ENCODE measurements around the gene CPSF4.
A peak's percentile ranks its signal among the peaks of the same experiment; 100 is the strongest.

The CPSF4 gene

GRCh38 chr7:99449326-99449725, 10.6 kb downstream of the CPSF4 start:
- DNase-seq (ENCODE audit: low read depth, low spot score) = no peak
- Histone ChIP-seq H3K36me3 (ENCODE audit: insufficient read depth, low read length) (peaks cover 76% of the 10 kb centered on the region), H3K27ac (no peak overlapping the region), H3K9ac (ENCODE audit: insufficient read length) (no peak overlapping the region), H3K9me3 (ENCODE audit: low read depth, low read length) (no peaks in the 10 kb centered on the region), H3K4me3 (no peak overlapping the region)
- TF ChIP-seq EZH2 (IDR thresholded peaks at IDR 0.05) = no peak
- TF ChIP-seq FOXP2 (optimal IDR thresholded peaks at IDR 0.05; ENCODE audit: control extremely low read depth, extremely low read length, insufficient read depth) = no peak
- no peak for TF ChIP-seq POLR2AphosphoS5 (IDR thresholded peaks at IDR 0.05; ENCODE audit: borderline replicate concordance, low read depth, low read length)

- TF ChIP-seq FOXP2 (optimal IDR thresholded peaks at IDR 0.05; ENCODE audit: control extremely low read depth, extremely low read length, insufficient read depth) = no peak
- TF ChIP-seq EZH2 (IDR thresholded peaks at IDR 0.05) = no peak
- TF ChIP-seq POLR2AphosphoS5 (IDR thresholded peaks at IDR 0.05; ENCODE audit: borderline replicate concordance, low read depth, low read length) = no peak
- no peak overlapping the region for H3K27ac ChIP-seq
- no peak overlapping the region for H3K4me3 ChIP-seq
- no peak overlapping the region for H3K9ac ChIP-seq (ENCODE audit: insufficient read length)
- peaks cover 75% of the 10 kb centered on the region; the same call in 1 of the 2 replicates for H3K36me3 ChIP-seq (ENCODE audit: insufficient read depth, low read length)
- no peak for DNase-seq (ENCODE audit: low read depth, low spot score)
- no peaks in the 10 kb centered on the region for H3K9me3 ChIP-seq (ENCODE audit: low read depth, low read length)
Observed at GRCh38 chr7:99451936-99452335, 13.2 kb downstream of the CPSF4 start.

- Histone ChIP-seq H3K27ac (no peak overlapping the region), H3K4me3 (no peak overlapping the region), H3K9ac (ENCODE audit: insufficient read length) (no peak overlapping the region), H3K36me3 (ENCODE audit: insufficient read depth, low read length) (peaks cover 78% of the 10 kb centered on the region; the same call in 1 of the 2 replicates), H3K9me3 (ENCODE audit: low read depth, low read length) (no peaks in the 10 kb centered on the region)
- DNase-seq (ENCODE audit: low read depth, low spot score) = no peak
- TF ChIP-seq FOXP2 (optimal IDR thresholded peaks at IDR 0.05; ENCODE audit: control extremely low read depth, extremely low read length, insufficient read depth) (no peak), POLR2AphosphoS5 (IDR thresholded peaks at IDR 0.05; ENCODE audit: borderline replicate concordance, low read depth, low read length) (no peak), EZH2 (IDR thresholded peaks at IDR 0.05) (no peak)
Observed at GRCh38 chr7:99452541-99452940, 13.8 kb downstream of the CPSF4 start.

DNA sequence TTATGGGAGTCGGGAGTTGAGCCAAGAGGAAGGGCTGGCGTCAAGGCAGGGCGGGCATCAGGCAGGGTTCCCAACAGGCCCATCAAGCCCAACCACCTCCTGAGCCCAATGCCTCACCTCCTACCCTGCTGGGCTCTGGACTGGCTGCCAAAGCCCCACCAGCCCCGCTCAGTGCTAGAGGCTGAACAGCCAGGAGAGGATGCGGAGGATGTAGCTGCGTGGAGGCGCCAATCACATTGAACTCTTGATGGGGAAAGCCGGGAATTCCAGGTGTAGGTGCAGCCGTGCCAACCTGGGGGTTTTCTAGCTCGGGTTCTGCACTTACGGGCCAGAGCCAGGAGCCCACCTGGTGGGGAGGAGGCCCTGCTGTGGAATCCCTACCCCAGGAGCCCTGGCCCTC, 14.4 kb downstream of the CPSF4 start:
- H3K36me3 ChIP-seq (ENCODE audit: insufficient read depth, low read length) = peaks cover 78% of the 10 kb centered on the region
- no peak for TF ChIP-seq FOXP2 (optimal IDR thresholded peaks at IDR 0.05; ENCODE audit: control extremely low read depth, extremely low read length, insufficient read depth)
- no peak overlapping the region for H3K4me3 ChIP-seq
- no peak overlapping the region for H3K9ac ChIP-seq (ENCODE audit: insufficient read length)
- H3K9me3 ChIP-seq (ENCODE audit: low read depth, low read length) = no peaks in the 10 kb centered on the region
- H3K27ac ChIP-seq = no peak overlapping the region
- DNase-seq (ENCODE audit: low read depth, low spot score) = no peak

DNA sequence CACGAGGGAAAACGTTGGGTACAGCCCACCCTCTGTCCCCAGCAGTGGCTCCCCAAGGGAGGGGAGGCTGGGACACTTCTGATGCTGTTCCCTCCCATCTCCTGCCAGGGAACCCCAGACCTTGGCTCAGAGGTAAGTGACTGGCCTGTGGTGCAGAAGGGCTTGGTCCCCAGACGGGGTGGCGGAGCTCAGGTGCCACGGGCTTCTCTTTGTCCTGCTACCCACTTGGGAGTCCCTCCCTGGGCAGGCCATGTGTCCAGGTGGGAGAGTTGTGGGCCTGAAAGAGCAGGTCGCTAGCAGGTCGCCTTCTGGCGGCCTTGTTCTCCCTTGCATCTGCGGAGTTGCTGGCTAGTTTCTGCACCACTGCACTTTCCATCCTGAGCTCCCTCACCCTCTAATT, 17.1 kb downstream of the CPSF4 start:
- TF ChIP-seq POLR2AphosphoS5 (IDR thresholded peaks at IDR 0.05; ENCODE audit: borderline replicate concordance, low read depth, low read length) = no peak
- no peak for TF ChIP-seq FOXP2 (optimal IDR thresholded peaks at IDR 0.05; ENCODE audit: control extremely low read depth, extremely low read length, insufficient read depth)
- no peak for TF ChIP-seq EZH2 (IDR thresholded peaks at IDR 0.05)
- Histone ChIP-seq H3K4me3 (no peak overlapping the region), H3K27ac (no peak overlapping the region), H3K9ac (ENCODE audit: insufficient read length) (no peak overlapping the region), H3K36me3 (ENCODE audit: insufficient read depth, low read length) (peaks cover 76% of the 10 kb centered on the region), H3K9me3 (ENCODE audit: low read depth, low read length) (no peaks in the 10 kb centered on the region)
- no peak for DNase-seq (ENCODE audit: low read depth, low spot score)

DNA sequence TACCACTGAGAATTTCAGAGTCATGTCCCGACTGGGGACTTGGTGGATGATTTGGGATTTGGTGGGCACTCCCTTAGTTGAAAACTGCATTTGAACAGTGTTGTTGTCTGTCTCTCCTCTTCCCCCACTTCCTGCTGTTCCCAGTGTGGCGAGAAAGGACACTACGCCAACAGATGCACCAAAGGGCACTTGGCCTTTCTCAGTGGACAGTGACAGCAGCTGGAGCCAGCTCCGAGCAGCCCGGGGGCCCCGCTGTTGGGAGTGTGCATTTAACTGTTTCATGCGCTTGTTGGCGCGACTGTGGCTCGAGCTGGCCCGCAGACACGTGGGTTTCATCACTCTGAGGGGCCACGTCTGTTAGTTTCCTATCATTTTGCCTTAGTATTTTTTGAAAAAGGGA, 17.5 kb downstream of the CPSF4 start:
- H3K9ac ChIP-seq (ENCODE audit: insufficient read length) = no peak overlapping the region
- no peaks in the 10 kb centered on the region for H3K9me3 ChIP-seq (ENCODE audit: low read depth, low read length)
- TF ChIP-seq FOXP2 (optimal IDR thresholded peaks at IDR 0.05; ENCODE audit: control extremely low read depth, extremely low read length, insufficient read depth) (no peak), EZH2 (IDR thresholded peaks at IDR 0.05) (no peak), POLR2AphosphoS5 (IDR thresholded peaks at IDR 0.05; ENCODE audit: borderline replicate concordance, low read depth, low read length) (no peak)
- no peak for DNase-seq (ENCODE audit: low read depth, low spot score)
- no peak overlapping the region for H3K27ac ChIP-seq
- peaks cover 76% of the 10 kb centered on the region for H3K36me3 ChIP-seq (ENCODE audit: insufficient read depth, low read length)
- H3K4me3 ChIP-seq = no peak overlapping the region

DNA sequence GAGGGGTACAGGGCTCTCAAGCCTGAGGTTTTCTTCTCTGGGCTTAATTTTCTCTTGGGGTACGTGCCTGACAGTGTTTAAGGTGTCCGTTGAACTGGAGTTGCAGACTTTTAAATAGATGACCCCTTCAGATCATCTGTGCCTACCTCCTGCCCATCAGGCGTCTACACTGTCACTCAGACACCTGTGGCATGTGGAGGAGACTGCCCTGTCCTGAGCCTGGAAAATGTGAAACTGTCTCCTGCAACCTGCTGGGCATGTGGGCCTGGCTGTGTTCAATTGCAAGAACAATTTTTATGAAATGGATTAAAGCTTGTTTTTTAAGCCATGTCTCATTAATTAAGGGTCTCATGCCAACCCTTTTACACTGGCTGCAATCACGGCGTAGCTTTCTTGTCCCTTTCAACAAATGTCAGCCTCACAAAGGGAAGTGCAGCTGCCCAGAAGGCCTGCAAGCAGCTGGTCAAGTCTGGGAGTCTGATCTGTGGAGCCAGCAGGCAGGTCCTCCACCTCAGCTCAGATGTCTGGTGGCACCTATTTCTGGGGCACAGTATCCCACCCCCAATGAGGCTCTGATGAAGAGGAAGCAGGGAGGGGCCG, 18.4 kb downstream of the CPSF4 start:
- Histone ChIP-seq H3K36me3 (ENCODE audit: insufficient read depth, low read length) (peaks cover 75% of the 10 kb centered on the region), H3K9ac (ENCODE audit: insufficient read length) (no peak overlapping the region)

GRCh38 chr7:99457650-99458493, 19.1 kb downstream of the CPSF4 start:
- H3K9ac ChIP-seq (ENCODE audit: insufficient read length) = no peak overlapping the region
- no peak overlapping the region for H3K4me3 ChIP-seq
- H3K27ac ChIP-seq = no peak overlapping the region
- TF ChIP-seq FOXP2 (optimal IDR thresholded peaks at IDR 0.05; ENCODE audit: control extremely low read depth, extremely low read length, insufficient read depth) = no peak
- TF ChIP-seq POLR2AphosphoS5 (IDR thresholded peaks at IDR 0.05; ENCODE audit: borderline replicate concordance, low read depth, low read length) = 0 out of 2 replicates have a peak, but pooled peaks have one; percentile 51
- TF ChIP-seq EZH2 (IDR thresholded peaks at IDR 0.05) = no peak
- H3K36me3 ChIP-seq (ENCODE audit: insufficient read depth, low read length) = peaks cover 73% of the 10 kb centered on the region
- DNase-seq (ENCODE audit: low read depth, low spot score) = no peak
- H3K9me3 ChIP-seq (ENCODE audit: low read depth, low read length) = no peaks in the 10 kb centered on the region

More for the DNA sequence above, 18.4 kb downstream of the CPSF4 start:
- Histone ChIP-seq H3K9me3 (ENCODE audit: low read depth, low read length) (no peaks in the 10 kb centered on the region), H3K4me3 (no peak overlapping the region), H3K27ac (no peak overlapping the region)
- DNase-seq (ENCODE audit: low read depth, low spot score) = no peak
- TF ChIP-seq EZH2 (IDR thresholded peaks at IDR 0.05) = no peak
- TF ChIP-seq FOXP2 (optimal IDR thresholded peaks at IDR 0.05; ENCODE audit: control extremely low read depth, extremely low read length, insufficient read depth) = no peak
- TF ChIP-seq POLR2AphosphoS5 (IDR thresholded peaks at IDR 0.05; ENCODE audit: borderline replicate concordance, low read depth, low read length) = no peak

Measured in SK-N-MC (cell line).